Epithelial cell of esophagus (primary cell): ENCODE results near the gene COL4A2.

Experiments used
- DNase-seq: peaks from one replicate; pipeline ENCODE4 v3.0.0; 2010; ENCODE audit warnings: low read depth
- H3K4me3 ChIP-seq: 2 replicates; pipeline ENCODE4 v1.5.1; 2011; ENCODE audit warnings: mild to moderate bottlenecking, low read length, control low read depth
- TF ChIP-seq, protein P1 (sequence below): IDR thresholded peaks from 2 replicates; pipeline ENCODE4 v1.5.1; 2011; ENCODE audit warnings: low read depth, mild to moderate bottlenecking, low read length, control low read depth, inconsistent platforms; ENCODE audit not compliant: insufficient read depth; ENCODE audit errors: missing control alignments

COL4A2 gene

GRCh38 chr13:110540871-110541525, 233.9 kb downstream of the COL4A2 start:
- no peak overlapping the region for H3K4me3 ChIP-seq
- no peak for DNase-seq
- TF ChIP-seq, protein P1, sequence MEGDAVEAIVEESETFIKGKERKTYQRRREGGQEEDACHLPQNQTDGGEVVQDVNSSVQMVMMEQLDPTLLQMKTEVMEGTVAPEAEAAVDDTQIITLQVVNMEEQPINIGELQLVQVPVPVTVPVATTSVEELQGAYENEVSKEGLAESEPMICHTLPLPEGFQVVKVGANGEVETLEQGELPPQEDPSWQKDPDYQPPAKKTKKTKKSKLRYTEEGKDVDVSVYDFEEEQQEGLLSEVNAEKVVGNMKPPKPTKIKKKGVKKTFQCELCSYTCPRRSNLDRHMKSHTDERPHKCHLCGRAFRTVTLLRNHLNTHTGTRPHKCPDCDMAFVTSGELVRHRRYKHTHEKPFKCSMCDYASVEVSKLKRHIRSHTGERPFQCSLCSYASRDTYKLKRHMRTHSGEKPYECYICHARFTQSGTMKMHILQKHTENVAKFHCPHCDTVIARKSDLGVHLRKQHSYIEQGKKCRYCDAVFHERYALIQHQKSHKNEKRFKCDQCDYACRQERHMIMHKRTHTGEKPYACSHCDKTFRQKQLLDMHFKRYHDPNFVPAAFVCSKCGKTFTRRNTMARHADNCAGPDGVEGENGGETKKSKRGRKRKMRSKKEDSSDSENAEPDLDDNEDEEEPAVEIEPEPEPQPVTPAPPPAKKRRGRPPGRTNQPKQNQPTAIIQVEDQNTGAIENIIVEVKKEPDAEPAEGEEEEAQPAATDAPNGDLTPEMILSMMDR = no peak

- no peak overlapping the region for H3K4me3 ChIP-seq
- DNase-seq = peak; percentile 42
- TF ChIP-seq, protein P1 = no peak
Observed at GRCh38 chr13:110541526-110541920, 234.4 kb downstream of the COL4A2 start.

DNA sequence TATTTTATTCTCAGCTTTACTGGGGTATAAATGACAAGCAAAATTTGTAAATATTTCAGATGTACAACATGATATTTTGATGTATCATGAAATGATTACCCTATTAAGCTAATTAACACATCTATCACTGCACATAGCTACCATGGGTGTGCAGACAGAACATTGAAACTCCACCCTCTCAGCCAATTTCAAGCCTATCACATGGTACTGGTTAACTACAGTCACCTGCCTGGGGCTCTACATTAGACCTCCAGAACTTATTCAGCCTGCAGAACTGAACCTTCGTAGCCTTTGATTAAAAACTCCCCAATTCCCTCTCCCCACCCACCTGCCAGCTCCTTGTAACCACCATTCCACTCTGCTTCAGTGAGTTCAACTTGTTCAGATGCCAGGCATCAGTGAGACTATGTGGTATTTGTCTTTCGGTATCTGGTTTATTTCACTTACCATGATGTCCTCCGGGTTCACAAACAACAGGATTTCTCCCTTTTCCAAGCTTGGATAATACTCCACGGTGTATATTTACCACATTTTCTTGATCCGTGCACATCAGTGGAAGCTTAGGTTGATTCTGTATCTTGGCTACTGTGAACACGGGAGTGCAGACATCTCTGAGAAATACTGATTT, 235.2 kb downstream of the COL4A2 start:
- no peak for DNase-seq
- TF ChIP-seq, protein P1 = no peak
- H3K4me3 ChIP-seq = no peak overlapping the region

- H3K4me3 ChIP-seq = no peak overlapping the region
- TF ChIP-seq, protein P1 = no peak
- no peak for DNase-seq
Observed at GRCh38 chr13:110546378-110546777, 239.3 kb downstream of the COL4A2 start.

GRCh38 chr13:110546926-110547325, 239.8 kb downstream of the COL4A2 start:
- TF ChIP-seq, protein P1 = no peak
- DNase-seq = peak; percentile 97

GRCh38 chr13:110548891-110549794, 242.1 kb downstream of the COL4A2 start:
- TF ChIP-seq, protein P1 = no peak
- DNase-seq = no peak
- H3K4me3 ChIP-seq = no peak overlapping the region

More at GRCh38 chr13:110546926-110547325, 239.8 kb downstream of the COL4A2 start:
- no peak overlapping the region for H3K4me3 ChIP-seq
